Activated T-cell treated with anti-CD3 and anti-CD28 coated beads, Interleukin-2, amount 50 U/mL, for 24 hours (primary cell): ENCODE measurements around the gene SLC1A3.

Experiments
- DNase-seq: peaks from one replicate; pipeline ENCODE4 v3.0.0-alpha.2; 2020
- H3K27ac Mint-ChIP-seq: 2 replicates; pipeline ENCODE4 v1.8.0; 2020; ENCODE audit warnings: mild to moderate bottlenecking, mixed read lengths
- H3K27me3 Mint-ChIP-seq: 2 replicates; pipeline ENCODE4 v1.8.0; 2020; ENCODE audit warnings: mixed read lengths
- H3K36me3 Mint-ChIP-seq: 2 replicates; pipeline ENCODE4 v1.8.0; 2020; ENCODE audit warnings: low read depth, mixed read lengths
- H3K4me1 Mint-ChIP-seq: 2 replicates; pipeline ENCODE4 v1.8.0; 2020; ENCODE audit warnings: low read depth, mixed read lengths
- H3K4me3 Mint-ChIP-seq: 2 replicates; pipeline ENCODE4 v1.8.0; 2020; ENCODE audit warnings: mild to moderate bottlenecking, moderate library complexity, mixed read lengths
- H3K9me3 Mint-ChIP-seq: 2 replicates; pipeline ENCODE4 v1.8.0; 2020; ENCODE audit warnings: mixed read lengths

The SLC1A3 gene

GRCh38 chr5:36611520-36612274 is 5.3 kb downstream of the SLC1A3 start:
- Mint-ChIP-seq H3K27ac (no peak overlapping the region), H3K4me3 (no peak overlapping the region), H3K9me3 (no peaks in the 10 kb centered on the region), H3K36me3 (no peaks in the 10 kb centered on the region), H3K27me3 (peaks cover 37% of the 10 kb centered on the region), H3K4me1 (peaks cover 8% of the 10 kb centered on the region)
- DNase-seq, result no peak

GRCh38 chr5:36613241-36613640 is 6.8 kb downstream of the SLC1A3 start:
- H3K27me3 Mint-ChIP-seq, result peaks cover 27% of the 10 kb centered on the region
- DNase-seq, result no peak
- H3K4me3 Mint-ChIP-seq, result no peak overlapping the region
- no peak overlapping the region for H3K27ac Mint-ChIP-seq
- no peaks in the 10 kb centered on the region for H3K36me3 Mint-ChIP-seq
- no peaks in the 10 kb centered on the region for H3K4me1 Mint-ChIP-seq
- H3K9me3 Mint-ChIP-seq, result no peaks in the 10 kb centered on the region

GRCh38 chr5:36613771-36614656 is 7.6 kb downstream of the SLC1A3 start:
- no peaks in the 10 kb centered on the region for H3K9me3 Mint-ChIP-seq
- peaks cover 19% of the 10 kb centered on the region for H3K27me3 Mint-ChIP-seq
- no peak overlapping the region for H3K27ac Mint-ChIP-seq
- no peak overlapping the region for H3K4me3 Mint-ChIP-seq
- H3K4me1 Mint-ChIP-seq, result no peaks in the 10 kb centered on the region
- H3K36me3 Mint-ChIP-seq, result no peaks in the 10 kb centered on the region
- DNase-seq, result no peak

GRCh38 chr5:36614657-36615308 is 8.4 kb downstream of the SLC1A3 start:
- no peak overlapping the region for H3K4me3 Mint-ChIP-seq
- no peak overlapping the region for H3K27ac Mint-ChIP-seq
- H3K9me3 Mint-ChIP-seq, result no peaks in the 10 kb centered on the region
- peaks cover 15% of the 10 kb centered on the region for H3K27me3 Mint-ChIP-seq
- no peaks in the 10 kb centered on the region for H3K4me1 Mint-ChIP-seq
- no peak for DNase-seq
- H3K36me3 Mint-ChIP-seq, result no peaks in the 10 kb centered on the region

- DNase-seq, result no peak
These were observed 12.7 kb downstream of the SLC1A3 start for GRCh38 chr5:36619012-36619635.

GRCh38 chr5:36621985-36622384 is 15.6 kb downstream of the SLC1A3 start:
- Mint-ChIP-seq H3K27ac (no peak overlapping the region), H3K36me3 (no peaks in the 10 kb centered on the region), H3K4me3 (no peak overlapping the region), H3K9me3 (no peaks in the 10 kb centered on the region), H3K4me1 (no peaks in the 10 kb centered on the region), H3K27me3 (peaks cover 34% of the 10 kb centered on the region)
- no peak for DNase-seq

More at GRCh38 chr5:36619012-36619635, 12.7 kb downstream of the SLC1A3 start:
- H3K36me3 Mint-ChIP-seq, result no peaks in the 10 kb centered on the region
- peaks cover 29% of the 10 kb centered on the region for H3K27me3 Mint-ChIP-seq
- H3K9me3 Mint-ChIP-seq, result no peaks in the 10 kb centered on the region
- no peak overlapping the region for H3K27ac Mint-ChIP-seq
- H3K4me3 Mint-ChIP-seq, result no peak overlapping the region
- H3K4me1 Mint-ChIP-seq, result no peaks in the 10 kb centered on the region

GRCh38 chr5:36623832-36624231 is 17.4 kb downstream of the SLC1A3 start:
- Mint-ChIP-seq H3K36me3 (no peaks in the 10 kb centered on the region), H3K4me1 (no peaks in the 10 kb centered on the region), H3K4me3 (no peak overlapping the region), H3K27ac (no peak overlapping the region), H3K9me3 (no peaks in the 10 kb centered on the region), H3K27me3 (peaks cover 44% of the 10 kb centered on the region)
- no peak for DNase-seq

- no peak overlapping the region for H3K27ac Mint-ChIP-seq
These were observed 17.9 kb downstream of the SLC1A3 start for GRCh38 chr5:36624277-36624676.

GRCh38 chr5:36628695-36629094 is 22.3 kb downstream of the SLC1A3 start:
- Mint-ChIP-seq H3K9me3 (no peaks in the 10 kb centered on the region), H3K4me1 (peaks cover 5% of the 10 kb centered on the region), H3K36me3 (no peaks in the 10 kb centered on the region), H3K27me3 (peaks cover 44% of the 10 kb centered on the region), H3K4me3 (no peak overlapping the region), H3K27ac (no peak overlapping the region)
- no peak for DNase-seq

More at GRCh38 chr5:36624277-36624676, 17.9 kb downstream of the SLC1A3 start:
- no peaks in the 10 kb centered on the region for H3K4me1 Mint-ChIP-seq
- H3K9me3 Mint-ChIP-seq, result no peaks in the 10 kb centered on the region
- H3K36me3 Mint-ChIP-seq, result no peaks in the 10 kb centered on the region
- H3K4me3 Mint-ChIP-seq, result no peak overlapping the region
- no peak for DNase-seq
- peaks cover 48% of the 10 kb centered on the region for H3K27me3 Mint-ChIP-seq

- Mint-ChIP-seq H3K27ac (no peak overlapping the region), H3K4me3 (no peak overlapping the region), H3K9me3 (no peaks in the 10 kb centered on the region), H3K4me1 (peaks cover 5% of the 10 kb centered on the region), H3K27me3 (peaks cover 40% of the 10 kb centered on the region), H3K36me3 (no peaks in the 10 kb centered on the region)
- DNase-seq, result no peak
These were observed 23.3 kb downstream of the SLC1A3 start for GRCh38 chr5:36629729-36630128.

- no peak for DNase-seq
- peaks cover 40% of the 10 kb centered on the region for H3K27me3 Mint-ChIP-seq
- H3K36me3 Mint-ChIP-seq, result no peaks in the 10 kb centered on the region
- H3K27ac Mint-ChIP-seq, result no peak overlapping the region
- peaks cover 5% of the 10 kb centered on the region for H3K4me1 Mint-ChIP-seq
- H3K4me3 Mint-ChIP-seq, result no peak overlapping the region
- H3K9me3 Mint-ChIP-seq, result no peaks in the 10 kb centered on the region
These were observed 24.1 kb downstream of the SLC1A3 start for GRCh38 chr5:36630201-36631145.

GRCh38 chr5:36631154-36631553 is 24.7 kb downstream of the SLC1A3 start:
- DNase-seq, result no peak
- peaks cover 5% of the 10 kb centered on the region for H3K4me1 Mint-ChIP-seq
- peaks cover 36% of the 10 kb centered on the region for H3K27me3 Mint-ChIP-seq
- no peaks in the 10 kb centered on the region for H3K9me3 Mint-ChIP-seq
- no peak overlapping the region for H3K27ac Mint-ChIP-seq
- H3K36me3 Mint-ChIP-seq, result no peaks in the 10 kb centered on the region
- no peak overlapping the region for H3K4me3 Mint-ChIP-seq

- peaks cover 36% of the 10 kb centered on the region for H3K27me3 Mint-ChIP-seq
- no peak overlapping the region for H3K27ac Mint-ChIP-seq
- H3K9me3 Mint-ChIP-seq, result no peaks in the 10 kb centered on the region
These were observed 25.4 kb downstream of the SLC1A3 start for GRCh38 chr5:36631620-36632362.

More at GRCh38 chr5:36631620-36632362, 25.4 kb downstream of the SLC1A3 start:
- Mint-ChIP-seq H3K4me3 (no peak overlapping the region), H3K4me1 (peaks cover 5% of the 10 kb centered on the region), H3K36me3 (no peaks in the 10 kb centered on the region)
- no peak for DNase-seq
